Activated CD4-positive, alpha-beta T cell treated with anti-CD3 and anti-CD28 coated beads for 48 hours (primary cell): ENCODE data around the gene HK2.
"Not testable (repeated sequence)": the region's sequence is repeated elsewhere in the genome, so short reads cannot be mapped to it uniquely, and the experiment has no call there.

ENCODE experiments used
- DNase-seq: peaks from one replicate; pipeline ENCODE4 v3.0.0-alpha.2; 2020

Gene HK2

GRCh38 chr2:74880054-74880728 lies 46.3 kb downstream of the HK2 start:
- DNase-seq: no peak

DNA sequence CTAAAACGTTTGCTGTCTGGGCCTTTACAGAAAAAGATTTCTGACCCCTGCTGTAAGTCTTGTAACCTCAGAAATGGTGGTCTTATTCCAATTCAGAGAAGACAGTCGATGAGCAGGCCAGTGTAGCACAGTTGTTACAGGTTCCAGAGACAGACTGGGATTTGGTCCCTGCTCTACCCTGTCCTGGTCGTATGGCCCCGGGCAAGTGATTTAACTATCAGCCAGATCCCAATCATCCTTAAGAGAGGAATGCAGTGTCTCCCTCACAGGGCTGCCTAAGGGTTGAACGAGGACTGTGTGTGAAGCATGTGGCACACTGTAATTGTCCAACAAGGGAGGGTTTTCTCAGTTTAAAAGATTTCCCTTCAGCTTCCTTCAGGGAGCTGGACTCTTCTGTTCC lies 47.2 kb downstream of the HK2 start:
- no peak for DNase-seq

DNA sequence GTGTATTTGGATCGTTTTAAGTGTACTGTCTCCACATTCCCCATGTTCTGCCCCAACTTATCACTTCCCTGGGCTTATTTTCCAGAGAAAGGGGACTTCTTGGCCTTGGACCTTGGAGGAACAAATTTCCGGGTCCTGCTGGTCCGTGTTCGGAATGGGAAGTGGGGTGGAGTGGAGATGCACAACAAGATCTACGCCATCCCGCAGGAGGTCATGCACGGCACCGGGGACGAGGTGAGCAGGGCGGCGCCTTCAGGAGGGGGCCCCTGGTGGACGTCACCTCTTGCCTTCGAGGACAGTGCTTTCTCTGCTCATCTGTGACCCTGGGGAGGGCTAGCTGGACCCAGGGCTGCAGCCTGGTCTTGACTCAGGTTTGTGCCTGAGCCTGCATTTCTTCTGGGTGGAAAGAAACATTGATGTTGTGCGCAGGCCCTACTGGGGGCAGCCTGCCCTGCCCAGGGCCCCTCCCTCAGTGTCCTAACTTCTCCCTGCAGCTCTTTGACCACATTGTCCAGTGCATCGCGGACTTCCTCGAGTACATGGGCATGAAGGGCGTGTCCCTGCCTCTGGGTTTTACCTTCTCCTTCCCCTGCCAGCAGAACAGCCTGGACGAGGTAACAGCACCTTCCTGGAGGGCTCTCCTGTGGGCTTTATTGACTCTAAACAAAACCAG lies 47.8 kb downstream of the HK2 start:
- DNase-seq: no peak

GRCh38 chr2:74882299-74882687 lies 48.4 kb downstream of the HK2 start:
- DNase-seq: no peak

DNA sequence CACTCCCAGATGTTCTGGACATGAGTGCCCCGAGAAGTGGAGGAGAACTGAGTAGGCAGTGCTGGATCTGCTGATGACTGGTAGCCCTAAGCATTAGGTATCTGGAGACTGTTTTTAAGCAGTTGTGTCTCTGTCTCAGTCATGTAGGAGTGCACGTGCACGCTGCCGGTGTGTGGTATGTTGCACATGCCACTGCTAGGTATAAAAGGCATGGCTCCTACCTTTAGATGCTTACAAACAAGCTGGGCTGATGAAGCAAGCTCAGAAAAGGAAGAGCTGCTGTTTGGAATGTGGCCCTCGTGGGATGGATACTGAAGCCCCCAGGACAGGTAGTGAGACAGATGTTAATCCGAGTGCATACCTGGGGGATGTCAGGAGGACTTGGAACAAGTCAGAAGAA lies 49.1 kb downstream of the HK2 start:
- DNase-seq: no peak

DNA sequence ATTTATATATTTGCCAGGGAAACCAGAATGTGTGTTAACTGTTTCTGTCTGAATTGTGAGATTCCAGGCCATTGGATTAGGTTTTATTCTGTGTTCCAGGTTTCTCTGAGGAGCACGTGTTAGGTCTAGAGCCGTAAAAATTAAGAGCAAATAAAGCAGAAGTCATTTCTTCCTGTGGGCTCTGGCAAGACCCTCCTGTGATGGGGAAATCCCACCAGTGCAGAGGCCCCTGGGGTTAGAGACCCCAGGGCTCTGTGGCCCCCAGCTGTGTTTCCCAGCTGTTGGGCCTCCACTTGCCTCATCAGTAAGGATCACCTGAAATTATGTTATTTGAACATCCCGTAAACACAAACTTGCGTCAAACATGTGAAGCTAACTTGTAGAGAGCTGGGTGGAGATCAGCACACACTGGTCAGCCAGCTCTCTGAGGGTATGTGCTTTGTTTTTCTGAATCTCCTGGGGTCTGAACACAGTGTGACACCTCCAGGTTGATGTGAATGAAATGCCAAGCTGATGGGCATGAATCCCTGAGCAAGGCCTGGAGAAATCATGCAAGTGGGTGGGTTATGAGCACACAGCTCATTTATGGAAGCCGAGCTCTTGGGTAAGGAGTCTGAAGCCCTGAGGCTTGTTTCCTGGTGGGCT lies 50.3 kb downstream of the HK2 start:
- DNase-seq: no peak

GRCh38 chr2:74884866-74885265 lies 50.9 kb downstream of the HK2 start:
- no peak for DNase-seq

- DNase-seq: no peak
Observed at GRCh38 chr2:74886251-74886650, 52.3 kb downstream of the HK2 start.

DNA sequence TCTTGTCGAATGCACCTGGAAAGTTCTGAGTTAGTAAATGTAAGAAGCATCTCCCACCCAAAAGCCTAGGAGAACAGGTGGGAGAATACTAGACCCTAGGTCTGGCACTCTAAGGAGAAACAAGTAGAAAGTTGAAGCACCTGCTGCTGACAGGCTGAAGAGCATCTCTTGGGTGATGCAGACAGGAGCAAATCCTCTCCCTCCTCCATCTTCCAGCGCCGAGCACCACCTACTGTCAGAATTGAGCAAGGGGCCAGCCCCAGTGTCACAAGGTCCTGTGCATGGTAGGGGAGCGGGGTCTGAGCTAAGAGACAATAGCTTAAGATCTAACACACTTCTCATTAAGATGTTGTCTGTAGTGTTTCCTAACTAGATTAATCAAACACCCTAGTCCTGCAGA lies 52.9 kb downstream of the HK2 start:
- DNase-seq: no peak

GRCh38 chr2:74887445-74887951 lies 53.6 kb downstream of the HK2 start:
- no peak for DNase-seq

DNA sequence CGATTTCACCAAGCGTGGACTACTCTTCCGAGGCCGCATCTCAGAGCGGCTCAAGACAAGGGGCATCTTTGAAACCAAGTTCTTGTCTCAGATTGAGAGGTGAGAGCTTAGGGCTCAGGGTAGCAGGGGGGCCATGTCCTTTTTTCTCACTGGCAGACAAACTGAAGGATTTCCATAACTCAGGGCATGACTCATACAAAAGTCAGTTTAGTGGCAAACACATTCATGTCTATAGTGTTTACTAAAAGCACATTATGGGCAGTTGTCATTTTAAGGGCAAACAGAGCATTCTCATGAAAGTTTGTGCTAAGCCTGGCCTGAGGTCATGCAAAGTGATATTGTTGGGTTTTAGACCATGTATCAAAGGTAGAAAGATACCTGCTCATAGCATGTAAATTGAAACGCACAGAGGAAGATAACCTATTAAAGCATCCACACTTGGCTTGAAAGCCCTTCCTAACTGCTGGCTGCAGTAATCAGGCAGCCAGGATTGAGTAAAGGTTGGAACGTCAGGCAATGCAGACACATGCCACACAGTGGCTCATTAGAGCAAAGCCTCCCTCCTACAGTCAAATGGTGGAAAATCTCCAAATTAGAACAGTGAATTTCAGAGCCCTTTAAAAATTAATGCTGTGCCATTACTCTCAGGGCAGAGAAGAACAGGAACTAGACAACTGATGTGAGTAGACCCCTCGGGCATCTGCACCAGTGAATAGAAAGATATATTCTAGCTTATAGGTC lies 54.2 kb downstream of the HK2 start:
- no peak for DNase-seq

DNA sequence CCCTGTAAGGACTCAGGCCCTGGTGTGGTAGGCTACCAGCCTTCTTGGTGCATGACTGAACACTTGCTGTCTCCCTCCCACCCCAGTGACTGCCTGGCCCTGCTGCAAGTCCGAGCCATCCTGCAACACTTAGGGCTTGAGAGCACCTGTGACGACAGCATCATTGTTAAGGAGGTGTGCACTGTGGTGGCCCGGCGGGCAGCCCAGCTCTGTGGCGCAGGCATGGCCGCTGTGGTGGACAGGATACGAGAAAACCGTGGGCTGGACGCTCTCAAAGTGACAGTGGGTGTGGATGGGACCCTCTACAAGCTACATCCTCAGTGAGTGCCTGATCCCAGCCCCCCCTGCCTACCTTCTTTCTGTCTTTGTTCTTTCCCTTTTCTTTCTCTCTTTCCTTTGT lies 55.2 kb downstream of the HK2 start:
- DNase-seq: no peak

DNA sequence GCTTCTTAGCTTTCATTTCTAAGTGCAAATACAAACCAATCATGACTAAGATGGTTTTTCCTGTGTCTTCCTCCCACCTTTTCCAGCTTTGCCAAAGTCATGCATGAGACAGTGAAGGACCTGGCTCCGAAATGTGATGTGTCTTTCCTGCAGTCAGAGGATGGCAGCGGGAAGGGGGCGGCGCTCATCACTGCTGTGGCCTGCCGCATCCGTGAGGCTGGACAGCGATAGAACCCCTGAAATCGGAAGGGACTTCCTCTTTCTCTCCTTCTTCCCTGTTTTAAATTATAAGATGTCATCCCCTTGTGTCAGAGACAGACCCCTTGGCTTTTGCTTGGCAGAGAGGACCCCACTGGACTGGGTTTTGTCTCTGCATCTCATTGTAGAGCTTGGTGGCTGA lies 56.8 kb downstream of the HK2 start:
- no peak for DNase-seq

DNA sequence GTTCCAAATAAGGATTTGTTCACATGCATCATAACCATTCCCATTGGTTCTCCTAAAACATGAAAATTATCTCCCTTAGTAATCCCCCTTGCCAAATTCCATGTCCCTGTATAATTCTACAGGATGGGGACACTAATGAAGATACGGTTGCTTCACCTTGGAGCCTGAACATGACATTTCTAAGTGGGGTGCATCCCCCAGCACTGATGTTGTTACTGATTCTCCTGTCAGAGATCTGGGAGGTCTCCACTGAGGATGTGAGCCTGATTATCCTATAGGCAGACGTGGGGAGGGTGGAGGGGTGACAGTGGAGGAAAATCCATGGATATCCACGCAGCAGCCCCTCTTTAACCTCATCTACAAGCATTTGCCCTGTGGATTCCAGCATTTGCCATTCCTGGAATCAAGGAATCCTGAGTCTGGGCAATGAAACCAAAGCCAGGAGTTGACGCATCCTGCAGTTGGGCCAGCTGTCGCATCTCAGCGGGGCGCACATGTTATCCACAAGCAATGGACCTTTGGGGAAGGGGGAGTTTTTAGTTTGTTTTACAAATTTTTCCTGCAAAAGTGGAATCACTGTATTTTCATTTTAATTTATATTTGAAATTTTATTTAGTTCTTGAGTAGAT lies 57.3 kb downstream of the HK2 start:
- DNase-seq: no peak

DNA sequence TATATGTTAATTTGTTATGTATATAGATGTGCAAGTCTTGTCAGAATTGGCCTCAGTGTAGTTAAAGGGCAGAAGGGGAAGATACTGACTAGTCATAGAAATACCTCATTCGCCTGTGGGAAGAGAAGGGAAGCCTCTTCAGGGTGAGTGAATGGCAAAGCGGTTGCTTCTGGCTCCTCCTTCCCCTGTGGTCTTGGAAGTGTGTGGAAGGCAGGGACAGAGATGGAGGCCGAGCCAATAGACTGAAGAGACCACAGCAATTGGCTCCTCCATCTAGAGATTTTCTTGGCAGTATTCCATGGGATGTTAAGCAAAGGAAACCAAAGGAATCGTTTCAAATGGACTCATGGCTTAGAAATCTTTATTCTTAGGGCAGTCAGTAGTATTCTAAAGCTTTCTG lies 57.9 kb downstream of the HK2 start:
- DNase-seq: not testable (repeated sequence)

GRCh38 chr2:74892609-74893008 lies 58.7 kb downstream of the HK2 start:
- no peak for DNase-seq

DNA sequence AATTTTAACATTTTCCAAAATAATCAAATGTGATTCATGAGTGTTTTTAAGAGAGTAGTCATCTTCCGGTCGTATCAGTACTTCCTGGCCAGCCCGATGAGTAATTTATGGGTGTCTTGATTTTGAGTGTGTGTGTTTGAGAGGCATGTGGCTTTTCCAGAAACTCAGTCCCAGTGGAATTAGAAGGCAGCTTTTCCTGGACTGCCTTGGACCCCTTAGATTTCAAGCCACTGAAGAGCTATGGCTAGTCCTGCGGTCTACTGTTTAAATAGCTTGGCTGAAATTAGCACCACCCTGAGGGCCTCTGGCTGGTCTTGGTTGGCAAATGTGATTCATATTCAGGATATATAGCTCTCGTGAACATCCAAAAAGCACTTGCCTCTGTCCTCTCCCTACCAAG lies 59.4 kb downstream of the HK2 start:
- no peak for DNase-seq

DNA sequence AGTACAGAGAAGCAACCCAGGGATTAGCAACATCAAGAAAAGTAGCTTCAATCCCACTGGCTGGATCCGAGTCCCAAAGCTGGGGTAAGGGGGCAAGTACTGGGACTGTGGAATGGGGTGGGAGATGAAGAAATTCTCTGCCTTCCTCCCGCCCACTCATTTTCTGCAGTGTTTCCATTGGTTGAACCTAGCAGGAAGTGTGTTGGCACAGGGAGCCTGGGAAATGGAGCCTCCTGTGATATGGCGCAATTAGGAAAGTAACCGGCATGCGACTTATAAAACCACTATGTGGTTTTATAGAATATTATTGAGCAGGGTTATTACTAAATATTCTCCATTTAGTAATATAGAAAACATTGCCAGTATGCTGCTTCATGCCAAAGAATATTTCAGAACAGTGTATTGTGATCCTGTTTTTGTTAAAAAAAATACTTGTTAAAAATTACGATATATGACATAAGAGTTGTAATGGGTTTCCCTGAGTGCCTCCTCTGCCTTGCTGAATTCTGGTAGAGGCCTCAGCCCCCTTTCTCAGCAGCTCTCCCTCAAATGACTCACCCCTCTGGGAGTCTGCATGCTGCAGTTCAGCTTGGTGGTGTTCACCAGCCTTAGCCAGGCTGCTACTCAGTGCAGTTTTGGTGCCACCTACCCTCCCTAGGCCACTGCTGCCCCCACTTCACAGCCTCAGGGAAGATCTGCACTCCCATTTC lies 60.5 kb downstream of the HK2 start:
- no peak for DNase-seq

DNA sequence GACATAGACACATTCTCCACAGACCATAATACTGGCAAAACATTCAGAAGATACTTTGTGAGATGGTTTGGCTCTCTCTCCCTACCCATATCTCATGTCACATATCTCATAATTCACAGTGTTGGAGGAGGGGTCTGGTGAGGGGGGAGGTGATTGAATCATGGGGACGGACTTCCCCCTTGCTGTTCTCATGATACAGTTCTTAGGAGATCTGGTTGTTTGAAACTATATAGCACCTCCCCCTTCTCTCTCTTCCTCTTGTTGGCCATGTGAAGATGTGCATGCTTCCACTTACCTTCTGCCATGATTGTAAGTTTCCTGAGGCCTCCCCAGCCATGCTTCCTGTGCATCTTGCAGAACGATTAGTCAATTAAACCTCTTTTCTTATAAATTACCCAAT lies 61.1 kb downstream of the HK2 start:
- DNase-seq: no peak

DNA sequence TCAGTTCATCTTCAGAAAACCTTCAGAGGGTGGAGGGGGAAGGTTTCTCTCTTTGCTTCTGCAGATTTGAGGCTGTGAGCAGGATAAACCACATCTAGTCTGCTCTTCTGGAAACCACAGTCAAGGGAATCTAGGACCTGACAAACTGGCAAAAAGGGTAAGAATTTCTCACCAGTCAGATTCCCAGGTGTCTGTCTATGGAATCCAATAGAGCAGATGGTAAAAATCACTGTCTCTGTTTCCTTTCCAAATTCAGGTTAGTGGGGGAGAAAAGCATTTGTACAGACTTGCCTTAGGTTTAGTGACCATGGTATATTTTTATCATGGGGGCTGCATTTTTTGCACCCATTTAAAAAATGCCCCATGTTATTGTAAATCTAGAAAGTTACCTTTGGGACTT lies 62.3 kb downstream of the HK2 start:
- DNase-seq: no peak

DNA sequence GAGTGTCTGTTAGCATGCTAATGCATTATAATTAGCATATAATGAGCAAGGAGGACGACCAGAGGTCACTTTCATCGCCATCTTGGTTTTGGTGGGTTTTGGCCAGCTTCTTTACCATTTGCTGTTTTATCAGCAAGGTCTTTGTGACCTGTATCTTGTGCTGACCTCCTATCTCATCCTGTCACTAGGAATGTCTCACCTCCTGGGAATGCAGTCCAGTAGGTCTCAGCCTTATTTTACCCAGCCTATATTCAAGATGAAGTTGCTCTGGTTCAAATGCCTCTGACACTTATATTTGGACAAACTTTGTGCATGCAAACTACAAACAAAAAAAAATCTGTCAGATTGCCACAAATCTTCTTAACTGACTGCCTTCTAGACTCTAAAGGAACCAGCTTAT lies 66.3 kb downstream of the HK2 start:
- not testable (repeated sequence) for DNase-seq

DNA sequence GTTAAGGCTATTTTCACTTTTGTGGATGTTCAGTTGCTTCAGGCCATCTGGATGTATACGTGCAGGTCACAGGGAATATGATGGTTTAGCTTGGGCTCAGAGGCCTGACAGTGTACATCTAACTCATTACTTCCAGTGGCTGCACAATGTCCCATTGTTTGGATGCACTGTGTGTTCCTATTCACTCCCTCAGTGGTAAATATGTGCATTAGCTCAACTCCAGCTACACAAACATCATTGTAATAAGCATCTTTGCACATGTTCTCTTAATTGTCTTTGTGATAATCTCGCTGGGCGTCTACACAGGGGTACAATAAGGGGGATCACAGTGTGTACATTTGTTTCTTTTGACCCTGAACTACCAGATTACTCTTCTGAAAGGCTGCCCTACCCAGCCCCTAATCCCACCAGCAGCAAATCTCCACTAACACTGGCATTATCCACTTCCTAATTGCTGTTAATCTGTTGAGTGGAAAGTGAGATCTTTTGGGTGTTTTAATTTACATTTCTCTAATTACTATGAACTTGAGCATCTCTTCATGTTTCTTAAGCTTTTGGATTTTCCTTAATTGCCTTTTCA lies 68.4 kb downstream of the HK2 start:
- no peak for DNase-seq
